Loucy (cell line): ENCODE data around the gene MRTFB.

Experiments
- CTCF ChIP-seq: fragments of 200-600 bp; sonication (generic); conservative IDR thresholded peaks from 2 replicates; pipeline ENCODE4 v1.5.1; 2014; ENCODE audit warnings: mild to moderate bottlenecking, antibody characterized with exemption, low read length
- EZH2phosphoT487 ChIP-seq: fragments of 200-600 bp; IDR thresholded peaks from 2 replicates; pipeline ENCODE4 v1.6.1; 2018; ENCODE audit warnings: antibody characterized with exemption, mild to moderate bottlenecking, moderate library complexity, borderline replicate concordance

GRCh38 chr16:14057878-14058382 is 13.2 kb upstream of the MRTFB start:
- TF ChIP-seq CTCF = no peak
- no peak for TF ChIP-seq EZH2phosphoT487
